Activated CD8-positive, alpha-beta memory T cell treated with anti-CD3 and anti-CD28 coated beads for 1 hour (primary cell): ENCODE measurements around the gene NDST1.
"Not testable (repeated sequence)": the region's sequence is repeated elsewhere in the genome, so short reads cannot be mapped to it uniquely, and the experiment has no call there.

Source experiments
- DNase-seq, 2 donors: peaks; one replicate each; pipeline ENCODE4 v3.0.0-alpha.2; 2020; ENCODE audit warnings: low read depth in 1 of 2; ENCODE audit errors: extremely low read depth in 1 of 2

The NDST1 gene

GRCh38 chr5:150507474-150508276, at the start of gene NDST1:
Gene NDST1 (plus strand): TSS chr5:150508131. CDS start chr5:150521255, 13,124 bp downstream.
- DNase-seq, result no peak

DNA sequence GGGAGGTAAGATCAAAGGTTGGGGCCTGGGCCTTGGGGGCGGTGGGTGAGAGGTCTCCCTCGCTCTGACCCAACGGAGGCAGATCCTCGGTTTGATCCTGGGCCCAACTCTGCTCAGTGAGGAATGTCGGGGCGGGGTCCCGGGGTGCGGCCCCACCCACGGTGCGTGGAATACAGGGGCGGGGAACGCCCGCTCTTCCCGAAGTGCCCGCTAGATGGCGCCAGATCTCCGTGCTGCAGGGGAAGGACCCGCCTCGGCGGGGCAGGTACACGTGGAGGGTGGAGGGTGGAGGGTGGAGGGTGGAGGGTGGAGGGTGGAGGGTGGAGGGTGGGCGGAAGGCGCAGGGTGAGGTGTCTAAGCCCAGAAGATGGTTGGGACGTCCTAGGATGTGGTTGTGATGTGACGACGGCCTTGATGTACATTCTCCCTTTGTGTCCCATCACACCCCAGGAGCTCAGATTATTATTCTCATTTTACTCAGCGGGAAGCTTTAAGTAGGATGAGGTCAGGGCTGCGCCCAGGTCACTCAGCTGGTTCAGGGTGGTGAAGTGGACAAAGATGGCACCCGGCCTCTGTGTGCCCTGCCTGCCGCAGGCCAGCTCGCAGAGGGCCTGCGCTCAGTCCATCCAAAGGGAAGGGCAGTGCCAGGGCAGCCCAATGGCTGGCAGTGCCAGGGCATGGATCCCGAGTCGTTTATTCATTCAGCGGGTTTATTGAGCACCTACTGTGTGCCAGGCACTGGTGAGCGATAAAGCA, 49.0 kb upstream of the NDST1 start:
- DNase-seq, result peak; percentile 58 to 83

DNA sequence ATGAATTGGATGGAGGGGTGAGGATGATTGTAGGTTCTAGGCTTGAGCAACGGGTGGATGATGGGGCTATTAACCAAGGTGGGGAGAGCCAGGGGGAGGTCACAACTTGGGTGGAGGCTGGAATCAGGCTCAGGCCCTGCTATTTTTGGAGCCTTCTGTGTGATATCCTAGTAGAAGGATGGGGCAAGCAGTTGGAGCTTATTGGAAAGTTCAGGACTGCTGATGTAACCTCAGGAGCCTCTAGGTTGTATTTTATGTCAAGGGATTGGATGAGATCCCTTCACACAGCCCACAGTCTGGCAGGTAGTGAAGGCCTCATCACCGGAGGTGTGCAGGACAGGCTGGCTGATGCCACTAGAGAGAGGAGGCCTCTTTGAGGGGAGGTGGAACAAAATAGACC, 47.1 kb upstream of the NDST1 start:
- DNase-seq, result no peak

DNA sequence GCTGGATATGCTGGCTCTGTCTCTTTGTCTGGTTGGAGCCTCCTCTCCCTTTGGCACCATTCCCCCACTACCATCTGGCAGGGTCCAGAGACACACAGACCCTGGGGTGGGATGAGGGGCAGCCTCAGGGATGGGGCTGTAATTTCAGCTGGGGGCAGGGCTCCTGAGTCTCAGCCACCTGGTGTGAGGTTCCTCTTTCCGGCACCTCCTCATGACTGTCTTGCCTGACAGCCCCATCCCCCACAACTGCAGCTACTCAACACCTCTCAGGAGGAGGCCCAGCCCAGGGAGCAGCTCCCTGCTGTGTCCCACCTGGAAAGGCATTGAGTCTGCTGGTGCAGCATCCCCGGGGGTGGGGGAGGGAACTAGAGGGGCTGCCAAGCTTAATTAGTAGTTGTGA, 46.7 kb upstream of the NDST1 start:
- DNase-seq, result no peak

GRCh38 chr5:150464554-150465012, 43.3 kb upstream of the NDST1 start:
- DNase-seq, result no peak

GRCh38 chr5:150465927-150466326, 42.0 kb upstream of the NDST1 start:
- no peak for DNase-seq

GRCh38 chr5:150468206-150468605, 39.7 kb upstream of the NDST1 start:
- DNase-seq, result no peak

GRCh38 chr5:150469718-150470469, 38.0 kb upstream of the NDST1 start:
- DNase-seq, result no peak

DNA sequence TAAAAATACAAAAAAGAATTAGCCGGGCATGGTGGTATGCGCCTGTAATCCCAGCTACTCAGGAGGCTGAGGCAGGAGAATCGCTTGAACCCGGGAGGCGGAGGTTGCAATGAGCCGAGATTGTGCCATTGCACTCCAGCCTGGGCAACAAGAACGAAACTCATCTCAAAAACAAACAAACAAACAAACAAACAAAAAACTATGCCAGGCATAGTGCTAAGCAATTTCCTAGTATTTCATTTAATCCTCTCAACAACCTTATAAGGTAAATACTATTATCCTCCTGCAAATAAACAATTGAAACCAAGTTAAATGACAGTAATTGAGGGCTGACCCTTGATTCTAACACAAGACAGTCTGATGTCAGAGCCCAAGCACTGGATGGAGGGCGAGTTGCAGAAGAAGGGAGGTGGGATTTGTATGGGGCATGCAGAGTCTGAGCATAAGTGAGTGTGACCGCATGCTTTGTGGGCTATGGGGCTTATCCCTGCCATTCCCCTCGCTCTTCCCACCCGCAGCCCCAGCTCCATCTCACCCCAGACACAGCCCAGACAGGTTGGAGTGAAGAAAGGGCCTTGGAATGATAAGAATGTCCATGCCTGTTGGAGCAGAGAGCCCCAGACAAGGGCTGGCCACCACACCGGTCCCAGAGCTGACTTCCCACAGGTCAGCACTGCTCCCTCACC, 34.1 kb upstream of the NDST1 start:
- DNase-seq, result no peak

GRCh38 chr5:150476568-150476967, 31.4 kb upstream of the NDST1 start:
- DNase-seq, result not testable (repeated sequence)

DNA sequence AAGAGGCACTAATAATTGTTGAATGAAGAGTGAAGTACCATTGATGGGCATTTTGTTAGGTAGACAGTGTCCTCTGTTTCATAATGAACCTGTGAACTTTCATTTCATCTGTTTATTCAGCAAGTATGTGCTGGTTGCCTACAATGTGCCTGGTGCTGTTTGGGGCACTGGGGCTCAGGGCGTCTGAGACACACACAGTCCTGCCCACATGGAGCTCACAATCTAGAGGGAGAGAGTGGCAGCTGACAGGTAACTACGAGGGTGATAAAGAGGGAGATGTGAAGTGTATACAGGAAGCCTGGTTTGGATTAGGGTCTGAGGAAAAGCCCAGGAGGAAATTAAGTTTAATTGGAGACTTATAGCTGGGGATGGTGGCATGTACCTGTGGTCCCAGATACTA, 28.5 kb upstream of the NDST1 start:
- DNase-seq, result no peak

DNA sequence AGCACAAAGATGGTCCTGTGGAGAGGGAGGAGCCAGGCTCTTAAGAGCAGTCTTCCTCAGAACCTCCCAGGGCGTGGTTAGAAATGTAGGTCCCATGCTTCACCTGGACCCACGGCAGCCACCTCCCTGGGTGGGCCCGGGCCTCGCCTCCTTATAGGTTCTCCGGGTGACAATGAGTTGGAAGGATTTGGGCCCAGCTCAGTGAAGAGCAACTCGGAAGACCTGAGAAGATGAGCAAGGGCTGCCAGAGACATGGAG, 26.3 kb upstream of the NDST1 start:
- no peak for DNase-seq

DNA sequence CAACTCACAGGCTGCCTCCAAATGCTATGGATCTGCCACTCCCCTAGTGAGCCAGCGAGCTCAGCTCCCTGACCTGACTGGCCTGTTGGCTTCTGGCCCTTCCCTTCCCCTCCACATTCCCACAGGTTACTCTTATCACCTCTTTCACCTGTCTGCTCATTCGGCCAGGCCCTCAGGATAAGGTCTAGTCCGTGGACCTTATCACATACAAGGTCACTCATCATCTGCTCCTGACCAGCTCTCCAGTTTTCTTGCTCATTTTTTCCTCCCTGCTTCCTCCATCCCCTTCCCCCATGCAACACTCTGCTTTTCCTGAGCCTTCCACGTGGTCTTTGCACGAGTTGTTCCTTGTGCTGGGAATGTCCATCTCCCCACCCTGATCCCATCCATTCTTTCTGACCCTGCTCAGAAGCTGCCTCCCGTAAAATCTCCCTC, 25.9 kb upstream of the NDST1 start:
- no peak for DNase-seq

DNA sequence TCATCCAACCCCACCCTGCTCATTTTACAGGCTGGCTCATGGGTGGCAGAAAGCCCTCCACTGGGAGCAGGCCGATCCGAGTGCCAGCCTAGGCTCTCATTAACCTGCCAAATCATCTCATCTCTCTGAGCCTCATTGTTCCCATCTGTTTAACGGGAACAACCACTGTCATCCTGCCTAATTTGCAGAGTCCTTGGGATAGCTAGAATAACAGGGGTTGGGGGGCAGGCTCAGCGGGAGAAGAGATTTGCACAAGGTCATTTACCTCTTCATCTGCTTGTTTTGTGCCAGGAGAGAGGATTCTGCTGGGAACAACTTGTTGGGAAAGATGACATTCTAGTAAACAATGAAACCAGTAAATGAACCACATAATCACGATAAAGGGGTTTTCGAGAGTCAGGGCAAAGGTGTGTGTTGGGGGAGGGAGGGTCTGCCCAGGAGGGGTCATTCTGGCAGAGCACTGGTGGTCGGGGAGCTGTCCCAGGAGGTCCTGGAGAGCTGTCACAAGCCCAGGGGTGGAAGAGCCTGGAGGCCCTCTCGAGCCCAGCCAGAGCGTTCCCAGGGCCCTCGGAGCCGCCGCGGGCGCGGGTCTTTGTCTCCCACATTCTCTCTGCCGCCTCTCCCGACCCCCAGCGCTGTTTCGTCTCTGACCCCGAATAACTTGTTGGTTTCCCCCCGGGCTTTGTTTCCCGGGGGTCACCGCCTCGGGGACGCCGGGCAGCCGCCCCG, 22.8 kb upstream of the NDST1 start:
- DNase-seq, result no peak

GRCh38 chr5:150485693-150486401, 22.1 kb upstream of the NDST1 start:
- DNase-seq, result no peak

GRCh38 chr5:150486402-150487198, 21.3 kb upstream of the NDST1 start:
- DNase-seq, result peak in 1 of 2 donors; percentile 14

DNA sequence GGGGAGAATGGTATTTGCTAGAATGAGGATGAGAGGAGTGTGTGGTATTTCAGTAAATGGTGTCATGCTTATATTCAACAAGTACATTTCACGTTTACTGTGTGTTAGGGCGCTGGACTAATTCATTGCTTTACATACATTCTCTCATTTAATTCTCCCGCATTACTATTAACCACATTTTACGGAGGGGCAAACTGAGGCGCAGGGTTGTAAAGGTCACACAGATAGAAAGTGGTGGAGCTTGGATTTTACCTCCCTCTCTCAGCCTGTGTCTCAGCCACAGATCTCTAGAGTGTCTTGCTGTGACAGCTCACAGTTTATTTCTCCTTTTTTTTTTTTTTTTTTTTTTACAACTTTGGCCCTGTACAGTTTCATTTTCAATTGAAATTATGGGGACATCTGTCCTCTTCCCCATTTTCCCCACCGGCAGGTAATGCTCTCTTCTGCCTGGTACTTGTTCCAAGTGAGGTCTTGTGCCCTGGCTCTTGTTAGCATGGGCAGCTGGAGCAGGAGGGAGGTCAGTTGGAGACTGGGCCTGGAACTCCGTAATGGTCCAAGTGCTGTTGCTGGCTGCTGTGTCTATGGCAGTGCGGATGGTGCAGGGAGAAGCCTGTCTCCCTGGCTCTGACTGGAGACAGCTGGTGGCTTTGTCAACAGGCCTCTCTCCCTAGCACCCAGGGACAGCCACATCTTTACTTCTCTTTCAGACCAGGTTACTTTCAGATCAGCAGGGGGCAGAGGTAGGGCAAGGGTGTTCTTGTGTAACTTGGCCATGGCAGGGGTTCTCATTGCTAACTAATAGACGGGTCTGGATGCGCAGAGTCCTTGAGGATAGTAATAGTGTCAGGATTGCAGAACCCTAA, 20.5 kb upstream of the NDST1 start:
- DNase-seq, result no peak
